Upper lobe of left lung (tissue), 4 donors: ENCODE measurements around the gene BNIPL.

Experiments
- EP300 ChIP-seq, 4 donors: sonication (generic); formaldehyde crosslinking; IDR thresholded peaks; one replicate each; pipeline ENCODE4 v1.5.1; 2017; ENCODE audit warnings: antibody characterized with exemption in 4 of 4, control low read depth in 2 of 4
- POLR2A ChIP-seq, 4 donors: fragments of 450-650 bp; IDR thresholded peaks; one replicate each; pipeline ENCODE4 v1.5.1; 2016 to 2017; ENCODE audit warnings: antibody characterized with exemption in 4 of 4, mild to moderate bottlenecking in 2 of 4
- POLR2AphosphoS5 ChIP-seq, 2 donors: sonication (generic); formaldehyde crosslinking; IDR thresholded peaks; one replicate each; pipeline ENCODE4 v1.5.1; 2017; ENCODE audit warnings: antibody characterized with exemption in 2 of 2
- TF ChIP-seq, protein P1 (sequence below), 6 experiments: fragments of 450-650 bp in 4 of 6; fragments of 200-600 bp in 2 of 6; sonication (generic) in 2 of 6; IDR thresholded peaks; one replicate each; pipeline ENCODE4 v1.5.1; 2016 to 2019; ENCODE audit warnings: antibody characterized with exemption in 6 of 6

DNA sequence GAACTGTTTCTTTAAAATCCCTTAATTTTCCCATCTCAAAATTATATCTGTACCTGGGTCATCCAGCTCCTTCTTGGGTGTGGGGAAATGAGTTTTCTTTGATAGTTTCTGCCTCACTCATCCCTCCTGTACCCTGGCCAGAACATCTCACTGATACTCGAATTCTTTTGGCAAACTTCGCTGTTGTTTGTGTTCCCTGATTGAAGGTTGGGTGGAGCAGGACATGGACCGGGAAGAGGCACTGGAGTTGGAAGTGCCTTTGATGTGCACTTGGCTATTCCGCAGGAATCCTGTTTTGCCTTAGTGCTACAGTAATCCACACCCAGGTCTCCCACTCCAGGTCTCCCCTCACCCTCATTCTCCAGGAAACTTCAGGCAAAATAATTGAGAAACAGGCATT lies 40.9 kb upstream of the BNIPL start:
- TF ChIP-seq POLR2AphosphoS5 (IDR thresholded peaks at IDR 0.05): no peak
- TF ChIP-seq, protein P1, sequence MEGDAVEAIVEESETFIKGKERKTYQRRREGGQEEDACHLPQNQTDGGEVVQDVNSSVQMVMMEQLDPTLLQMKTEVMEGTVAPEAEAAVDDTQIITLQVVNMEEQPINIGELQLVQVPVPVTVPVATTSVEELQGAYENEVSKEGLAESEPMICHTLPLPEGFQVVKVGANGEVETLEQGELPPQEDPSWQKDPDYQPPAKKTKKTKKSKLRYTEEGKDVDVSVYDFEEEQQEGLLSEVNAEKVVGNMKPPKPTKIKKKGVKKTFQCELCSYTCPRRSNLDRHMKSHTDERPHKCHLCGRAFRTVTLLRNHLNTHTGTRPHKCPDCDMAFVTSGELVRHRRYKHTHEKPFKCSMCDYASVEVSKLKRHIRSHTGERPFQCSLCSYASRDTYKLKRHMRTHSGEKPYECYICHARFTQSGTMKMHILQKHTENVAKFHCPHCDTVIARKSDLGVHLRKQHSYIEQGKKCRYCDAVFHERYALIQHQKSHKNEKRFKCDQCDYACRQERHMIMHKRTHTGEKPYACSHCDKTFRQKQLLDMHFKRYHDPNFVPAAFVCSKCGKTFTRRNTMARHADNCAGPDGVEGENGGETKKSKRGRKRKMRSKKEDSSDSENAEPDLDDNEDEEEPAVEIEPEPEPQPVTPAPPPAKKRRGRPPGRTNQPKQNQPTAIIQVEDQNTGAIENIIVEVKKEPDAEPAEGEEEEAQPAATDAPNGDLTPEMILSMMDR (IDR thresholded peaks at IDR 0.05): no peak
- no peak for TF ChIP-seq POLR2A (IDR thresholded peaks at IDR 0.05)
- no peak for TF ChIP-seq EP300 (IDR thresholded peaks at IDR 0.05)
